T-helper 2 cell treated with Interferon-gamma antibody and Interleukin-4, amounts not matched to agents 5 μg/mL and 100 μg/mL, for 36 hours (primary cell): Measurements from ENCODE around the gene TENM4.
A peak's percentile ranks its signal among the peaks of the same experiment; 100 is the strongest.

Experiments used
- DNase-seq: peaks from one replicate; pipeline ENCODE4 v3.0.0; 2021; ENCODE audit warnings: low spot score
- H3K27ac Mint-ChIP-seq: one replicate; pipeline ENCODE4 v1.8.0; 2021; ENCODE audit warnings: mild to moderate bottlenecking, mixed read lengths
- H3K27me3 Mint-ChIP-seq: one replicate; pipeline ENCODE4 v1.8.0; 2021; ENCODE audit warnings: low read depth, mixed read lengths
- H3K36me3 Mint-ChIP-seq: one replicate; pipeline ENCODE4 v1.8.0; 2021; ENCODE audit warnings: low read depth, mixed read lengths
- H3K4me1 Mint-ChIP-seq: one replicate; pipeline ENCODE4 v1.8.0; 2021; ENCODE audit warnings: low read depth, mixed read lengths
- H3K4me3 Mint-ChIP-seq: one replicate; pipeline ENCODE4 v1.8.0; 2022; ENCODE audit warnings: mild to moderate bottlenecking, moderate library complexity, mixed read lengths
- H3K9me3 Mint-ChIP-seq: one replicate; pipeline ENCODE4 v1.8.0; 2021; ENCODE audit warnings: mixed read lengths

The TENM4 gene

DNA sequence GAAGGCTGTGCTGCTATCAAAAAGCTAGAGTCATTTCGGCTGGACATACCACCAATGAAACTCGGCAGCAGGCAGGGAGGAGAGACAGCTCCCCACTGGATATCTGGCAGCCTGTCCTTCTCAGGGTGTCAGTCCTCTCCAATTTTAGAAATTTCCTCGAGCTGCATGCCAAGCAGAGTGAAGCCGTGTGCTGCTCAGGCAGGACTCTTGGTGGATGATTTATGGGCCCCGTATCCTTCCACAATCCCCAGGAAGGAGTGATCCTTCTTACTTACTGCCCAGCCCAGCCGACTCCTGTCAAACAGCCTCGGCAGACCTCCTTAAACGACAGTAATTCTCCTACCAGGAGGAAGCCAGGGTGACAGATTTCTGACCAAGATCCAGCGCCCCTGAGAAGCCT lies 410.4 kb downstream of the TENM4 start:
- Mint-ChIP-seq H3K4me1 (peaks cover 4% of the 10 kb centered on the region), H3K36me3 (no peaks in the 10 kb centered on the region), H3K27me3 (peaks cover 54% of the 10 kb centered on the region), H3K27ac (no peak overlapping the region), H3K4me3 (no peak overlapping the region), H3K9me3 (no peaks in the 10 kb centered on the region)
- no peak for DNase-seq

DNA sequence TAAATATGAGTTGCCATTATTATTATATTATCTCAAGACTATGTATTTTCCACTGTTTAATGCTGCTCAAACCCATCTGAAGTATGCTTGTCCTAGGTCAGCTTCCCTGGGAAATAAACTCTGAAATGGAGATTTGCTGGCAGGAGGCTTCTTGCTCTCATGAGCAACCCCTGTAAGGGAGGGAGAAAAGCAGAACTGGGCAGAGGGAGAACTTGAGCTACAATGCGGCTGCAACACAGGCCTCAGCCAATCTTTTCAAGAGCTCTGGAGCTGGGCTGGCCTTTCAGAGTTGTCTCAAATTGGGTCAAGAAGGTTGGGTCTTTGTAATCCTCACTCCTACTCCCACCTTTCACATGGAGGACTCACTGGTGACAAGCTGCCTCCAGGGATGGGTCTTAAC lies 412.6 kb downstream of the TENM4 start:
- no peak overlapping the region for H3K4me3 Mint-ChIP-seq
- H3K27me3 Mint-ChIP-seq: peaks cover 55% of the 10 kb centered on the region
- no peaks in the 10 kb centered on the region for H3K36me3 Mint-ChIP-seq
- H3K9me3 Mint-ChIP-seq: no peaks in the 10 kb centered on the region
- peaks cover 4% of the 10 kb centered on the region for H3K4me1 Mint-ChIP-seq
- no peak overlapping the region for H3K27ac Mint-ChIP-seq
- no peak for DNase-seq

DNA sequence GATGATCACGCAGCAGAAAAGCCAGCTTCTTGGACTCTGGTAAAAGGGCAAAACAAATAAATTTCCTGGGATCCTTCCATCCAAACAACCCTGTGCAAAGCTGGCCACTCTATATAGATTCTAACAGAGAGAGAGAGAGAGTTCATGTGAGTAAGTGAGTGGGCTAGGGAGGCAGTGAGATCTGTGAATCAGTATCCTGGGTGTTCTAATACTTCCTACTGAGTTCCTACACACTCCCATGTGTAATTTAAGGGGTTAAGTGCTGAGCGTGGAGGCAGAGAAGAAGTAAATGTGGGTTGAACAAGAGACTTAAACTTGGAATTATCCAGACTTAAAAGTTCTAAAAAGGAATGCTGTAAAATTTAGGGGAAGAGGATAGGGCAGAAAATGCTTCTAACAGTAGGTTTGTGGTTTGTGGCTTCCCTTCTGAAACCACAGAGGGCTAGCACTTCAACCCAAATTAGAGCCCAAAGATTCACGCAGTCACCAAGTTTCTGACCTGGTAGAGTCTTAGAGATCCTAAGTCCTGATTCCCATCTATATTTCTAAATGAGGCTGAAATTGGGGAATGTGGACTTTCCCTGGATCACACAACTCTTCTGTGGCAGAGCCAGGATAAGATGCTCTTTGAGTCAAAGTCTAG lies 413.9 kb downstream of the TENM4 start:
- peaks cover 4% of the 10 kb centered on the region for H3K4me1 Mint-ChIP-seq
- H3K4me3 Mint-ChIP-seq: no peak overlapping the region
- DNase-seq: no peak
- H3K36me3 Mint-ChIP-seq: no peaks in the 10 kb centered on the region
- H3K27me3 Mint-ChIP-seq: peaks cover 52% of the 10 kb centered on the region
- no peaks in the 10 kb centered on the region for H3K9me3 Mint-ChIP-seq
- no peak overlapping the region for H3K27ac Mint-ChIP-seq

- Mint-ChIP-seq H3K4me1 (peaks cover 4% of the 10 kb centered on the region), H3K4me3 (no peak overlapping the region), H3K9me3 (no peaks in the 10 kb centered on the region), H3K27me3 (peaks cover 49% of the 10 kb centered on the region), H3K36me3 (no peaks in the 10 kb centered on the region), H3K27ac (no peak overlapping the region)
- DNase-seq: no peak
Observed at GRCh38 chr11:79025622-79026021, 415.2 kb downstream of the TENM4 start.

DNA sequence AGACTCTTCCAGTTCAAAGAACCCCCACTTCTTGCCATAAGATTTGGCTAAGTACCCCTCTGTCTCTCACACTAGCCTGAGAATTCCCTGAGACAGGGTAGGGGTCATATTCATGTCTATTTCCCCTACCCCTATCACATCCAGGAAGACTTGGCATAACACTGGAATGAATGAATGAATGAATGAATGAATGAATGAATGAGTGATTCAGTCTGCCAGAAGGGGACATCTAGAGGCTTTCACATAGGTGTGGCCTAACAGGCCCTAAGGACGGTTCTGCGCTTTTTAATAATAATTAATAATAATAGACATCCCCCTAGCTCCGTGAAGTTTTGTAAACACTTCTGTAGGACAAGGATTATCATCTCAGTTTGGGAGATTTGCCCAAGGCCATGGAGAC lies 415.7 kb downstream of the TENM4 start:
- no peaks in the 10 kb centered on the region for H3K36me3 Mint-ChIP-seq
- peaks cover 4% of the 10 kb centered on the region for H3K4me1 Mint-ChIP-seq
- no peak overlapping the region for H3K4me3 Mint-ChIP-seq
- no peak for DNase-seq
- peaks cover 45% of the 10 kb centered on the region for H3K27me3 Mint-ChIP-seq
- no peaks in the 10 kb centered on the region for H3K9me3 Mint-ChIP-seq
- H3K27ac Mint-ChIP-seq: no peak overlapping the region

- DNase-seq: no peak
- Mint-ChIP-seq H3K4me3 (no peak overlapping the region), H3K4me1 (peaks cover 4% of the 10 kb centered on the region), H3K36me3 (no peaks in the 10 kb centered on the region), H3K9me3 (no peaks in the 10 kb centered on the region), H3K27ac (no peak overlapping the region), H3K27me3 (peaks cover 28% of the 10 kb centered on the region)
Observed at GRCh38 chr11:79022265-79022664, 418.6 kb downstream of the TENM4 start.

GRCh38 chr11:79021601-79022000 lies 419.2 kb downstream of the TENM4 start:
- Mint-ChIP-seq H3K9me3 (no peaks in the 10 kb centered on the region), H3K36me3 (no peaks in the 10 kb centered on the region), H3K27ac (no peak overlapping the region), H3K4me3 (no peak overlapping the region), H3K4me1 (no peaks in the 10 kb centered on the region), H3K27me3 (peaks cover 29% of the 10 kb centered on the region)
- no peak for DNase-seq

GRCh38 chr11:79019975-79020374 lies 420.9 kb downstream of the TENM4 start:
- H3K27me3 Mint-ChIP-seq: peaks cover 28% of the 10 kb centered on the region

DNA sequence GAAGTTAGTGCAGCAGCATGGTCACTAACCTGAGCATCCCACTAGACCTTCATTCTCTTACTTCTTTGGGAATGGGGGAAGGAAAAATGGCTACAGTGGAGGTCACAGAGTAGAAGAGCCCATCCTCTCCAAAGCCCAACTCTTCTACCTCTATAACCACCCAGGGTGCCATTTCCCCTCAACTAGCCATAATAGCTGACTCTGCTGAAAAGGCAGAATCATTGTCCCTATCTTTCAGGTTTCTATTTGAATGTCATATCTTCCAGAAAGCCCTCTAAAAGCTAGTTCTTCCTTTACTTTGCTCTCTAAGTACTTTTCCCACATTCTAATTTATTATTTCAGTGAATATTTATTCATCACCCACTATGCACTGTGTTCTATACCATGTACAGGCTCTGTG lies 421.6 kb downstream of the TENM4 start:
- Mint-ChIP-seq H3K4me3 (no peak overlapping the region), H3K9me3 (no peaks in the 10 kb centered on the region), H3K36me3 (no peaks in the 10 kb centered on the region), H3K4me1 (no peaks in the 10 kb centered on the region), H3K27ac (no peak overlapping the region), H3K27me3 (peaks cover 28% of the 10 kb centered on the region)
- DNase-seq: no peak

More at GRCh38 chr11:79019975-79020374, 420.9 kb downstream of the TENM4 start:
- Mint-ChIP-seq H3K36me3 (no peaks in the 10 kb centered on the region), H3K4me3 (no peak overlapping the region), H3K4me1 (no peaks in the 10 kb centered on the region), H3K9me3 (no peaks in the 10 kb centered on the region), H3K27ac (no peak overlapping the region)
- DNase-seq: no peak

DNA sequence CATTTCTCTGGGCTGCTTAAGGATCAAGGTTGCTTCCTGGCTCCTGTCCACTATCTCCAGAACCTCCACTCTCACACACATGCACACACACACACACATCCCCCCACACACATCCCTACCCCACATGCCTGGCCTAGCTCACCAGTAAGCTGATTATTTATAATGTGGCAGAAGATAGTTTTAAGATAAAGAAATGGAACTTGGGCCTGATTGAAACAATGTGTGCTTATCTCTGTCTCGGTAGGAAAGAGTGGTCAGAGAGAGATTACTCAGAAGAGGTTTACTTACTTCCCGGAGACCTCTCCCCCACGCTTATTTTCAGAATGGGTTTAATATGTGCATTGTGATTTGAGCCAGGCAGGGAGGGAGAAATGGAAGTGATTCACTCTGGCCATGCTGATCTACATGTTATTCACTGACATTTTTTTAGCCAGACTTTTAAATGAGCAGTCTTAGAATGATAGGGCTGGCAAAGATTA lies 422.4 kb downstream of the TENM4 start:
- Mint-ChIP-seq H3K9me3 (no peaks in the 10 kb centered on the region), H3K27me3 (peaks cover 27% of the 10 kb centered on the region), H3K27ac (no peak overlapping the region), H3K36me3 (no peaks in the 10 kb centered on the region), H3K4me1 (no peaks in the 10 kb centered on the region), H3K4me3 (no peak overlapping the region)
- DNase-seq: peak; percentile 9

GRCh38 chr11:79017811-79018210 lies 423.0 kb downstream of the TENM4 start:
- H3K27me3 Mint-ChIP-seq: peaks cover 31% of the 10 kb centered on the region
- H3K27ac Mint-ChIP-seq: no peak overlapping the region
- no peaks in the 10 kb centered on the region for H3K4me1 Mint-ChIP-seq
- H3K9me3 Mint-ChIP-seq: no peaks in the 10 kb centered on the region
- DNase-seq: no peak
- H3K36me3 Mint-ChIP-seq: no peaks in the 10 kb centered on the region
- H3K4me3 Mint-ChIP-seq: no peak overlapping the region

- no peak for DNase-seq
- Mint-ChIP-seq H3K4me1 (no peaks in the 10 kb centered on the region), H3K27me3 (peaks cover 21% of the 10 kb centered on the region), H3K4me3 (no peak overlapping the region), H3K36me3 (no peaks in the 10 kb centered on the region), H3K27ac (no peak overlapping the region), H3K9me3 (no peaks in the 10 kb centered on the region)
Observed at GRCh38 chr11:79013509-79013908, 427.3 kb downstream of the TENM4 start.

GRCh38 chr11:79011357-79011756 lies 429.5 kb downstream of the TENM4 start:
- Mint-ChIP-seq H3K9me3 (no peaks in the 10 kb centered on the region), H3K4me1 (no peaks in the 10 kb centered on the region), H3K36me3 (no peaks in the 10 kb centered on the region), H3K27ac (no peak overlapping the region), H3K4me3 (no peak overlapping the region), H3K27me3 (peaks cover 12% of the 10 kb centered on the region)
- no peak for DNase-seq

GRCh38 chr11:79007771-79008402 lies 432.9 kb downstream of the TENM4 start:
- H3K4me1 Mint-ChIP-seq: no peaks in the 10 kb centered on the region
- no peaks in the 10 kb centered on the region for H3K9me3 Mint-ChIP-seq
- H3K4me3 Mint-ChIP-seq: no peak overlapping the region
- DNase-seq: no peak
- no peaks in the 10 kb centered on the region for H3K36me3 Mint-ChIP-seq
- no peaks in the 10 kb centered on the region for H3K27me3 Mint-ChIP-seq
- no peak overlapping the region for H3K27ac Mint-ChIP-seq

DNA sequence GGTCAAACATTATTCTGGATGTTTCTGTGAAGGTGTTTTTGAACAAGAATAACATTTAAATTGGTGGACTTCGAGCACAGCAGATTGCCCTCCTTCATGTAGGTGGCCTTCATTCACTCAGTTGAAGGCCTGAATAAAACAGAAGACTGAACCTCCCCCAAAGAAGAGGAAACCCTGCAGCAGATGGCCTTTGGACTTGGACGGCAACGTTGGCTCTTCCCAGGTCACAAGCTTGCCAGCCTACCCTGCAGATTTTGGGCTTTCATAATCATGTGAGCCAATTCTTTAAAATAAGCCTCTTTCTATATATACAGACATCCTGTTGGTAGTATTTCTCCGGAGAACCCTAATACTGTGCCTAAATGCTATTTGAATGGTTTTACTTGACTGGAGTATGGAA lies 434.0 kb downstream of the TENM4 start:
- no peaks in the 10 kb centered on the region for H3K4me1 Mint-ChIP-seq
- H3K36me3 Mint-ChIP-seq: no peaks in the 10 kb centered on the region

More for the DNA sequence above, 434.0 kb downstream of the TENM4 start:
- no peak for DNase-seq
- Mint-ChIP-seq H3K27ac (no peak overlapping the region), H3K4me3 (no peak overlapping the region), H3K9me3 (no peaks in the 10 kb centered on the region), H3K27me3 (no peaks in the 10 kb centered on the region)
